Mucosa of rectum (tissue), 2 donors: Measurements from ENCODE around the gene FAM25A.
"Not testable (repeated sequence)": the region's sequence is repeated elsewhere in the genome, so short reads cannot be mapped to it uniquely, and the experiment has no call there.

Experiments used
- H3K27ac ChIP-seq, 2 donors: one replicate each; pipeline ENCODE4 v1.7.0; 2013; ENCODE audit warnings: inconsistent platforms in 2 of 2, low read depth in 2 of 2, low read length in 2 of 2
- H3K27me3 ChIP-seq, 2 donors: one replicate each; pipeline ENCODE4 v1.7.0; 2013; ENCODE audit warnings: low read length in 2 of 2; ENCODE audit not compliant: control insufficient read depth in 2 of 2, insufficient read depth in 2 of 2
- H3K36me3 ChIP-seq, 2 donors: one replicate each; pipeline ENCODE4 v1.7.0; 2013; ENCODE audit warnings: low read length in 2 of 2; ENCODE audit not compliant: control insufficient read depth in 2 of 2, insufficient read depth in 2 of 2
- H3K4me1 ChIP-seq, 2 donors: one replicate each; pipeline ENCODE4 v1.7.0; 2013; ENCODE audit warnings: low read length in 2 of 2, mild to moderate bottlenecking in 1 of 2; ENCODE audit not compliant: control insufficient read depth in 2 of 2, insufficient read depth in 2 of 2
- H3K4me3 ChIP-seq, 2 donors: one replicate each; pipeline ENCODE4 v1.7.0; 2013; ENCODE audit warnings: low read length in 2 of 2
- H3K9ac ChIP-seq, 2 donors: one replicate each; pipeline ENCODE4 v1.7.0; 2013; ENCODE audit warnings: low read length in 2 of 2, low read depth in 1 of 2, mild to moderate bottlenecking in 1 of 2
- H3K9me3 ChIP-seq, 2 donors: one replicate each; pipeline ENCODE4 v1.7.0; 2013; ENCODE audit warnings: low read length in 2 of 2; ENCODE audit not compliant: control insufficient read depth in 2 of 2
- donor health status: healthy.
- donor health status: Normal muscosa, but diverticular disease.

FAM25A gene

GRCh38 chr10:86981716-86982115 is 38.4 kb upstream of the FAM25A start:
- H3K27me3 ChIP-seq: no peaks in the 10 kb centered on the region
- no peaks in the 10 kb centered on the region for H3K36me3 ChIP-seq
- no peak overlapping the region for H3K9ac ChIP-seq
- no peak overlapping the region for H3K4me3 ChIP-seq
- no peaks in the 10 kb centered on the region for H3K9me3 ChIP-seq
- H3K27ac ChIP-seq: no peak overlapping the region
- H3K4me1 ChIP-seq: peaks cover 8 to 13% of the 10 kb centered on the region in 2 donors

- not testable (repeated sequence) for H3K36me3 ChIP-seq, H3K27me3 ChIP-seq, H3K4me3 ChIP-seq, H3K27ac ChIP-seq, H3K9me3 ChIP-seq, H3K9ac ChIP-seq
- peaks cover 8 to 11% of the 10 kb centered on the region in 2 donors for H3K4me1 ChIP-seq
Measured at GRCh38 chr10:86984498-86984897, 35.6 kb upstream of the FAM25A start.

GRCh38 chr10:86988520-86988919 is 31.6 kb upstream of the FAM25A start:
- Histone ChIP-seq H3K9ac (no peak overlapping the region), H3K27ac (no peak overlapping the region), H3K27me3 (no peaks in the 10 kb centered on the region), H3K4me1 (no peaks in the 10 kb centered on the region), H3K9me3 (no peaks in the 10 kb centered on the region), H3K36me3 (no peaks in the 10 kb centered on the region), H3K4me3 (no peak overlapping the region)

- not testable (repeated sequence) for H3K9me3 ChIP-seq, H3K36me3 ChIP-seq, H3K4me1 ChIP-seq, H3K27me3 ChIP-seq, H3K9ac ChIP-seq, H3K4me3 ChIP-seq, H3K27ac ChIP-seq
Measured at GRCh38 chr10:86991362-86991761, 28.7 kb upstream of the FAM25A start.

GRCh38 chr10:86992456-86992855 is 27.6 kb upstream of the FAM25A start:
- Histone ChIP-seq H3K27ac (no peak overlapping the region), H3K9ac (no peak overlapping the region), H3K9me3 (no peaks in the 10 kb centered on the region), H3K4me1 (no peaks in the 10 kb centered on the region), H3K36me3 (no peaks in the 10 kb centered on the region), H3K4me3 (no peak overlapping the region), H3K27me3 (no peaks in the 10 kb centered on the region)

GRCh38 chr10:86992929-86993328 is 27.2 kb upstream of the FAM25A start:
- Histone ChIP-seq H3K4me3 (no peak overlapping the region), H3K27me3 (no peaks in the 10 kb centered on the region), H3K4me1 (no peaks in the 10 kb centered on the region), H3K36me3 (no peaks in the 10 kb centered on the region), H3K27ac (no peak overlapping the region), H3K9me3 (no peaks in the 10 kb centered on the region), H3K9ac (no peak overlapping the region)

GRCh38 chr10:86999802-87000403 is 20.2 kb upstream of the FAM25A start:
- H3K4me3 ChIP-seq, H3K4me1 ChIP-seq, H3K36me3 ChIP-seq, H3K27me3 ChIP-seq, H3K9ac ChIP-seq, H3K27ac ChIP-seq, H3K9me3 ChIP-seq: not testable (repeated sequence)

GRCh38 chr10:87000491-87000890 is 19.6 kb upstream of the FAM25A start:
- Histone ChIP-seq H3K4me1 (no peaks in the 10 kb centered on the region), H3K27me3 (no peaks in the 10 kb centered on the region), H3K9ac (no peak overlapping the region), H3K27ac (no peak overlapping the region), H3K4me3 (no peak overlapping the region), H3K36me3 (no peaks in the 10 kb centered on the region), H3K9me3 (no peaks in the 10 kb centered on the region)

GRCh38 chr10:87007124-87007523 is 13.0 kb upstream of the FAM25A start:
- H3K4me3 ChIP-seq, H3K27ac ChIP-seq, H3K9ac ChIP-seq, H3K4me1 ChIP-seq, H3K9me3 ChIP-seq, H3K36me3 ChIP-seq, H3K27me3 ChIP-seq: not testable (repeated sequence)

- not testable (repeated sequence) for H3K4me3 ChIP-seq, H3K4me1 ChIP-seq, H3K9ac ChIP-seq, H3K27ac ChIP-seq, H3K9me3 ChIP-seq, H3K36me3 ChIP-seq, H3K27me3 ChIP-seq
Measured at GRCh38 chr10:87007674-87008073, 12.4 kb upstream of the FAM25A start.

GRCh38 chr10:87008303-87008702 is 11.8 kb upstream of the FAM25A start:
- not testable (repeated sequence) for H3K36me3 ChIP-seq, H3K27ac ChIP-seq, H3K9me3 ChIP-seq, H3K9ac ChIP-seq, H3K4me3 ChIP-seq, H3K27me3 ChIP-seq, H3K4me1 ChIP-seq
